ENCODE data around the gene OR4F6.
A peak's percentile ranks its signal among the peaks of the same experiment; 100 is the strongest.

OR4F6 gene

GRCh38 chr15:101804375-101804774 is 1.1 kb downstream of the OR4F6 start:
- FAIRE-seq (no peak), DNase-seq (ENCODE audit: low spot score) (no peak)

DNA sequence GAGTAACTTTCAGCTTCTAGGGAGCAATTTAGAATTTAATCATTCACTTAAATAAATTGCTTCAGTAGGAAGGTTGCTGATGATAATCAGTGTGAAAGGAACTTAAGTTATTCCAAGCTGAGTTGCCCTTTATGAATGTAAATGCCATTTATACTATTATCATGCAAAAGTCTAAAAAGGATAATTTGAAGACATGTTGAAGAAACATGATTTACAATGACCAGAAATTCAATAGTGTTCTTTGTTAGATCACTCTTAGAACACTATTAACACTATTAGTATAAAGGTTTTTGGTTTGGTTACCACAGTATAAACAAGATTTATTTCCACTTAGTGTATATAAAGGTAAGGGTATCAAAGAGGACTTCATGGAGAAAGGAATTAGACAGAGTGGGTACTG is 1.6 kb downstream of the OR4F6 start:
- no peak for FAIRE-seq

DNA sequence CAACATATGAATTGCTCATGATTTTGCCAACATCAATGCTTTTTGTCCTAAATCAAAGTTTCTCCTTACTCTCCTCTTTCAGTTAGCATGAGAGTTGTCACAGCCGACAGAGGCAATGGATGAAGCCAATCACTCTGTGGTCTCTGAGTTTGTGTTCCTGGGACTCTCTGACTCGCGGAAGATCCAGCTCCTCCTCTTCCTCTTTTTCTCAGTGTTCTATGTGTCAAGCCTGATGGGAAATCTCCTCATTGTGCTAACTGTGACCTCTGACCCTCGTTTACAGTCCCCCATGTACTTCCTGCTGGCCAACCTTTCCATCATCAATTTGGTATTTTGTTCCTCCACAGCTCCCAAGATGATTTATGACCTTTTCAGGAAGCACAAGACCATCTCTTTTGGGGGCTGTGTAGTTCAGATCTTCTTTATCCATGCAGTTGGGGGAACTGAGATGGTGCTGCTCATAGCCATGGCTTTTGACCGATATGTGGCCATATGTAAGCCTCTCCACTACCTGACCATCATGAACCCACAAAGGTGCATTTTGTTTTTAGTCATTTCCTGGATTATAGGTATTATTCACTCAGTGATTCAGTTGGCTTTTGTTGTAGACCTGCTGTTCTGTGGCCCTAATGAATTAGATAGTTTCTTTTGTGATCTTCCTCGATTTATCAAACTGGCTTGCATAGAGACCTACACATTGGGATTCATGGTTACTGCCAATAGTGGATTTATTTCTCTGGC is 2.5 kb downstream of the OR4F6 start:
- no peak for DNase-seq (ENCODE audit: low spot score)
- no peak for FAIRE-seq

More for the DNA sequence above, 1.6 kb downstream of the OR4F6 start:
- no peak for DNase-seq (ENCODE audit: low spot score)

- DNase-seq (ENCODE audit: low spot score) = peak; percentile 19
- FAIRE-seq = no peak
These were observed 4.1 kb downstream of the OR4F6 start for GRCh38 chr15:101807345-101807945.

GRCh38 chr15:101808201-101808600 is 4.9 kb downstream of the OR4F6 start:
- DNase-seq (ENCODE audit: low spot score) (peak; percentile 23), FAIRE-seq (no peak)

GRCh38 chr15:101810456-101810855 is 7.1 kb downstream of the OR4F6 start:
- no peak for FAIRE-seq
- DNase-seq (ENCODE audit: low spot score) = no peak

DNA sequence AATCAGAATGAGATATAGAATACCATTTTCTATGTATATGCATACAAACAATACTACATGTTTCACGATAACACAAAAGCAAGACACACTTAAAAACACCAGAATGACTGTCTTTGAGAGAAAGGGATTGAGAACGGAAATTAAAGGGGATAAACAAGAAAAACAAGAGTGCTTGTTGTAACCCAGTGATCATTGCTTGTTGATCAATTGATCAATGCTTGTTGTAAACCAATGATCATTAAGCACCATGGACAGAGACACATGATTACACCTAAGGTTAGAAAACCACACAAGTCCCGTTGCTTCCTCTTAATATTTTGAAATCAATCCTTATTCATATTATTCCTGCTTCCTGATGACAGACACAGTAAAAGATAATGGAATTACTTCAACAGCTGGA is 7.6 kb downstream of the OR4F6 start:
- DNase-seq (ENCODE audit: low spot score) (no peak), FAIRE-seq (no peak)

GRCh38 chr15:101811902-101812301 is 8.6 kb downstream of the OR4F6 start, which contains the start of gene OR4F15:
Gene OR4F15 (plus strand): TSS chr15:101812202. CDS start chr15:101818187, 5,985 bp downstream.
- DNase-seq (ENCODE audit: low spot score) (no peak), FAIRE-seq (no peak)

DNA sequence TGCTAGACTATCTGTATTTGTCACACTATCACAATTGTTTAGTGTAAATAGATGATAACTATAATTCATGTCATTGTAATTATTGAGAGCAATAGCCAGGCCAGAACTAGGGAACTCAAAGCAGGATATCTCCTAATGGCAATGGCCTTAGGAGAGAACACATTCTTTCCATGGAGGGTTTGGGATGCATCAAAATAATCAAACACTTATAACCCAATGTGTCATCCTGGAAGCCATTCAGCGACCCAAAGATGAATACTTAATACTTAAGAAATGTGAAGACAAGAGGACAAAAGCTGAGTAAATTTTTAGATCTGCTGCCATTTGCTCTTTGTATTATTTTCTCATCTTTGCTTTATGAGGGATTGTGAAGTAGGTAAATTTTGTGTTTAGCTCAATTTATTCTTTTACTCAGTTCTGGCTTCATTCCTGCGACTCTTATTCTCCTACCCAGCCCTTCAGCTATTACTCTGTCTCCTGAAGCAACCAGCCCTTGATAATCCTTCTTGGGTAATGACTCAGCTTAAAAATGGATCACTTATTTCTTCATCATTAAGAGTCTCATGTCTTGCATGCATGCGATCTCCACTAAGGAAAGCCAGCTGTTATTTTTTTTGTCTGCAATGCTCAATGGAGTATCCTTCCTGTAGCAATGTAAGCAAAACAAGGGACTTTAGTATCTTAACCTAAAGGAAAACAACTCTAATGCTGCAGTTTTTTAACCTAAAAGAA is 10.7 kb downstream of the OR4F6 start:
- no peak for DNase-seq (ENCODE audit: low spot score)
- FAIRE-seq = no peak

GRCh38 chr15:101820781-101821180 is 17.5 kb downstream of the OR4F6 start:
- no peak for DNase-seq (ENCODE audit: low spot score)
- FAIRE-seq = no peak

DNA sequence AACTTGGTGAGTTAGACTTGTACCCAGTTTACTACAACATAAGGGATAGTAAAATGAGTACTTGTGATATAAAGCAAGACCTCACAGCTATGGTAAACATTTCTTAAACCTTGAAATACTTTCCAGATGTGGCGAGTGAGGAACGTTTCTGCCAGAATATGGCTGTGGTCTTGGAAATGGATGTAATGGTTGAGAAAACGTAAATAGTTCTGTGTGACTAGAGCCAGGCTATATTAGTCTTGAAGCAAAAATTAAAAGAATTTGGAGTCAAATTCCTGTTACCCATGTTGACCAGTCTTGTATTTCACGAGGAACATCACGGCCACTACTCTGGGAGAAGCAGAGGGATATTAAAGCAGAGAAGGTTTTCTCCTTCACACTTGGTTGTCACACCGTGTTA is 23.9 kb downstream of the OR4F6 start:
- no peak for FAIRE-seq
- DNase-seq (ENCODE audit: low spot score) = no peak

DNA sequence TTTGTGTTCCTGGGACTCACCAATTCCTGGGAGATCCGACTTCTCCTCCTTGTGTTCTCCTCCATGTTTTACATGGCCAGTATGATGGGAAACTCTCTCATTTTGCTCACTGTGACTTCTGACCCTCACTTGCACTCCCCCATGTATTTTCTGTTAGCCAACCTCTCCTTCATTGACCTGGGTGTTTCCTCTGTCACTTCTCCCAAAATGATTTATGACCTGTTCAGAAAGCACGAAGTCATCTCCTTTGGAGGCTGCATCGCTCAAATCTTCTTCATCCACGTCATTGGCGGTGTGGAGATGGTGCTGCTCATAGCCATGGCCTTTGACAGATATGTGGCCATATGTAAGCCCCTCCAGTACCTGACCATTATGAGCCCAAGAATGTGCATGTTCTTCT is 25.5 kb downstream of the OR4F6 start:
- DNase-seq (ENCODE audit: low spot score) (no peak), FAIRE-seq (no peak)

- DNase-seq (ENCODE audit: low spot score) (no peak), FAIRE-seq (no peak)
These were observed 38.3 kb downstream of the OR4F6 start for GRCh38 chr15:101841656-101842055.

- DNase-seq (ENCODE audit: low spot score) = no peak
- no peak for FAIRE-seq
These were observed 41.6 kb downstream of the OR4F6 start for GRCh38 chr15:101844916-101845315.

- no peak for FAIRE-seq
- DNase-seq (ENCODE audit: low spot score) = no peak
These were observed 49.0 kb downstream of the OR4F6 start for GRCh38 chr15:101852356-101852755.

Measured in urothelium cell line (cell line).